GM06990 (cell line): Measurements from ENCODE around the gene ZWILCH.

Source experiments
- DNase-seq: peaks from one replicate; pipeline ENCODE4 v3.0.0-alpha.2; 2011; ENCODE audit not compliant: insufficient read length; ENCODE audit errors: extremely low read depth
- H3K27me3 ChIP-seq: replicated peaks from 2 replicates; pipeline ENCODE4 v1.6.0; 2011; ENCODE audit warnings: low read length; ENCODE audit not compliant: control insufficient read depth, insufficient read depth
- H3K36me3 ChIP-seq: 2 replicates; pipeline ENCODE4 v1.5.1; 2011; ENCODE audit warnings: low read length; ENCODE audit not compliant: control insufficient read depth, insufficient read depth
- H3K4me3 ChIP-seq: replicated peaks from 2 replicates; pipeline ENCODE4 v1.5.1; 2011; ENCODE audit warnings: low read depth, mild to moderate bottlenecking, control low read depth, low read length
- CTCF ChIP-seq: IDR thresholded peaks from 2 replicates; pipeline ENCODE4 v1.5.1; 2011; ENCODE audit warnings: low read length, control low read depth, mild to moderate bottlenecking, inconsistent platforms; ENCODE audit not compliant: insufficient read depth, poor library complexity, severe bottlenecking

Gene ZWILCH

GRCh38 chr15:66486887-66487286 is 18.2 kb upstream of the ZWILCH start:
- no peak for TF ChIP-seq CTCF
- Histone ChIP-seq H3K36me3 (peaks cover 35% of the 10 kb centered on the region), H3K4me3 (no peak overlapping the region), H3K27me3 (no peaks in the 10 kb centered on the region)
- DNase-seq, result no peak

DNA sequence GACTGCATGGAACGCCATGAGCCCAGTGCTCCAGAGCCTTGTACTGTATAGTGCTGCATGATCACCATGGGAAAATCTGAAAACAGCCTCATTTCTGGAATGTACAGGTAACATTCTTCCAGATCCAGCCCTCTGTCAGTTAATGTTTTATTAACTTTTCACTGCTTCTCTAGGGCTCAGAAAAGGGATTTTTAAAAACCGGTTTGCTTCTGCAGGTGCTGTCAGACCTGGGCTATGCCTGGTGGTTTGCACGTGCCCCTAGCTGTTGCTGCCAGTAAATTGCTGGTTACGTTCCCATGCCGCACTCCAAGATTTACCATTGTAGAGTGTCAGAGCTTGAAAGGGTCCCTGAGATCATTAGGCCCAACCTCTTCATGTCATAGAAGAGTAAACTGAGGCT is 16.6 kb upstream of the ZWILCH start:
- TF ChIP-seq CTCF, result no peak
- no peaks in the 10 kb centered on the region for H3K27me3 ChIP-seq
- DNase-seq, result no peak
- peaks cover 33% of the 10 kb centered on the region for H3K36me3 ChIP-seq
- H3K4me3 ChIP-seq, result no peak overlapping the region

DNA sequence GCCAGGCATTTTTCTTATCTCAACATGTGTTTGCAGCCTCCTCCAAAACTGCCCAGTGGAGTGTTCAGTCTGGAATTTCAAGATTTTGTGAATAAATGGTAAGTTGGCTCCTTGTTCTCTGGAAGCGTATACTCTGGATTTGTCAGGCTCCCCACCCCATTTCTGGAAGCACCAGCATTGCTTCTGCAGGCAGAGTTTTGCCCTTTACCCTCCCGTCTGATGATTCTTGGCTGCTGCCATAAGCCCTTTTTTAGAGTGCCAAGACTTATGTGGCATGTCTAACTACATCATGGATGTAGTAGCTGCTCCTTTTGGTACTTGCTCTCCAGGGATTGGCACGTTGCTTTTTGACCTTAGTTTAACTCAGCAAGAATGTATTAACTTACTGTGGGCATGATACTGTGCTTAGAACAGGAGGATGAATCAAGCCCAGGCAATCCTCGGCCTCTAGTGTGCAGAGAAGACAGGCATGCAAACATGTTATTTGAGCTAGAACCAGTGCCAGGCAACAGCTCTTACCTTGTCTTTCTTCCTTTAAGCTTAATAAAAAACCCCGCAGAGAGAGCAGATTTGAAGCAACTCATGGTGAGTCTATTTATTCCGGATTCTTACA is 15.8 kb upstream of the ZWILCH start:
- no peak overlapping the region for H3K4me3 ChIP-seq
- TF ChIP-seq CTCF, result no peak
- no peak for DNase-seq
- H3K27me3 ChIP-seq, result no peaks in the 10 kb centered on the region
- H3K36me3 ChIP-seq, result peaks cover 38% of the 10 kb centered on the region

GRCh38 chr15:66491846-66492245 is 13.3 kb upstream of the ZWILCH start:
- no peak for TF ChIP-seq CTCF
- no peak for DNase-seq
- Histone ChIP-seq H3K27me3 (no peaks in the 10 kb centered on the region), H3K4me3 (no peak overlapping the region), H3K36me3 (peaks cover 40% of the 10 kb centered on the region)

DNA sequence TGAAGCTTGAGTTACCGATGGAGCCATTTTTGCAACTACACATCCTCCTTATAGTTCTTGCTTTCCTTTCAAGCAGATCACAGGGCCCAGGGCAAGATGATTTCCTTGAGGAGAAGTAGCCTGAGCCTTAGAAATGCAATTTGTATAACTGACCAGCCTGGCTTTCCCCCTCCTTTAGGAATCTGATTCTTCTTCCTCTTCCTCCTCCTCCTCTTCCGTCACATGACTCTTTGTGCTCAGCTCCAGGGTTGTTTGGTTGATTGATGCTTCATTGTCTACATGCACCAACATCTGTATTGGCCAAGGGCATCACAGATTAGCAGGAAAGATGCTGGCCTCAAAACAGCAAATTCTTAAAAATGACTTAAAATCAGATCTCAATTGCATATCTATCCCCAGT is 10.9 kb upstream of the ZWILCH start:
- Histone ChIP-seq H3K27me3 (no peaks in the 10 kb centered on the region), H3K36me3 (peaks cover 29% of the 10 kb centered on the region), H3K4me3 (no peak overlapping the region)
- no peak for DNase-seq
- TF ChIP-seq CTCF, result no peak

GRCh38 chr15:66496951-66497501 is 8.1 kb upstream of the ZWILCH start:
- Histone ChIP-seq H3K36me3 (peaks cover 29% of the 10 kb centered on the region), H3K4me3 (peak overlapping the region; percentile 83), H3K27me3 (no peaks in the 10 kb centered on the region)
- no peak for TF ChIP-seq CTCF
- DNase-seq, result no peak
